ENCODE results near the gene AREL1. TPM values are rescaled to one million over a fixed set of nuclear protein-coding genes. Genes with fewer than 3 reads are reported as not detected.

The AREL1 gene
- total RNA-seq, 6 experiments from 2014 or later = 36.7 to 42.3 (median 40.6) TPM

GRCh38 chr14:74660863-74661262 lies 52.0 kb downstream of the AREL1 start:
- Mint-ChIP-seq H3K4me3 (no peak overlapping the region), H3K4me1 (ENCODE audit: low read depth) (peaks cover 80% of the 10 kb centered on the region), H3K27me3 (ENCODE audit: insufficient read depth) (peaks cover 2% of the 10 kb centered on the region), H3K36me3 (ENCODE audit: low read depth) (peaks cover 76% of the 10 kb centered on the region), H3K27ac (peak overlapping the region; percentile 38; the same call in 1 of the 2 replicates), H3K9me3 (peaks cover 5% of the 10 kb centered on the region; the same call in 1 of the 2 replicates)
- DNase-seq = no peak
- TF ChIP-seq CTCF (IDR thresholded peaks at IDR 0.05) = no peak

- peaks cover 80% of the 10 kb centered on the region for H3K4me1 Mint-ChIP-seq (ENCODE audit: low read depth)
- no peak overlapping the region for H3K4me3 Mint-ChIP-seq
- peaks cover 70% of the 10 kb centered on the region for H3K36me3 Mint-ChIP-seq (ENCODE audit: low read depth)
- H3K27me3 Mint-ChIP-seq (ENCODE audit: insufficient read depth) = peaks cover 2% of the 10 kb centered on the region
- peak overlapping the region; percentile 88 for H3K27ac Mint-ChIP-seq
- no peak for TF ChIP-seq CTCF (IDR thresholded peaks at IDR 0.05)
- no peak for DNase-seq
- H3K9me3 Mint-ChIP-seq = peaks cover 5% of the 10 kb centered on the region; the same call in 1 of the 2 replicates
Observed at GRCh38 chr14:74660167-74660566, 52.7 kb downstream of the AREL1 start.

- H3K4me3 Mint-ChIP-seq = peak overlapping the region; percentile 46
- H3K27me3 Mint-ChIP-seq (ENCODE audit: insufficient read depth) = peaks cover 2% of the 10 kb centered on the region
- peak; percentile 74 for DNase-seq
- peaks cover 82% of the 10 kb centered on the region for H3K4me1 Mint-ChIP-seq (ENCODE audit: low read depth)
- H3K36me3 Mint-ChIP-seq (ENCODE audit: low read depth) = peaks cover 72% of the 10 kb centered on the region
- peak overlapping the region; percentile 88 for H3K27ac Mint-ChIP-seq
- H3K9me3 Mint-ChIP-seq = peaks cover 5% of the 10 kb centered on the region; the same call in 1 of the 2 replicates
- TF ChIP-seq CTCF (IDR thresholded peaks at IDR 0.05) = no peak
Observed at GRCh38 chr14:74658535-74659131, 54.2 kb downstream of the AREL1 start.

GRCh38 chr14:74656964-74657363 lies 55.9 kb downstream of the AREL1 start:
- Mint-ChIP-seq H3K4me1 (ENCODE audit: low read depth) (peaks cover 85% of the 10 kb centered on the region), H3K27ac (peak overlapping the region; percentile 88), H3K36me3 (ENCODE audit: low read depth) (peaks cover 60% of the 10 kb centered on the region), H3K9me3 (peaks cover 5% of the 10 kb centered on the region; the same call in 1 of the 2 replicates), H3K4me3 (no peak overlapping the region), H3K27me3 (ENCODE audit: insufficient read depth) (peaks cover 2% of the 10 kb centered on the region)
- DNase-seq = no peak
- TF ChIP-seq CTCF (IDR thresholded peaks at IDR 0.05) = no peak

GRCh38 chr14:74655599-74656395 lies 57.1 kb downstream of the AREL1 start:
- no peak for TF ChIP-seq CTCF (IDR thresholded peaks at IDR 0.05)
- Mint-ChIP-seq H3K27ac (peak overlapping the region; percentile 88), H3K4me3 (peak overlapping the region; percentile 57), H3K9me3 (peaks cover 5% of the 10 kb centered on the region; the same call in 1 of the 2 replicates), H3K4me1 (ENCODE audit: low read depth) (peaks cover 90% of the 10 kb centered on the region), H3K36me3 (ENCODE audit: low read depth) (peaks cover 57% of the 10 kb centered on the region), H3K27me3 (ENCODE audit: insufficient read depth) (peaks cover 2% of the 10 kb centered on the region; the same call in 1 of the 2 replicates)
- peak; percentile 83 for DNase-seq

Measured in HFFc6 (cell line).